ENCODE data around the gene MAPK8IP3. TPM values are rescaled to one million over a fixed set of nuclear protein-coding genes. Genes with fewer than 3 reads are reported as not detected.
A peak's percentile ranks its signal among the peaks of the same experiment; 100 is the strongest.

Gene MAPK8IP3
- polyA plus RNA-seq, 1 donor (not counting 4 experiments of a cell fraction or from before 2014, with no cell fraction given): 11.7 TPM

DNA sequence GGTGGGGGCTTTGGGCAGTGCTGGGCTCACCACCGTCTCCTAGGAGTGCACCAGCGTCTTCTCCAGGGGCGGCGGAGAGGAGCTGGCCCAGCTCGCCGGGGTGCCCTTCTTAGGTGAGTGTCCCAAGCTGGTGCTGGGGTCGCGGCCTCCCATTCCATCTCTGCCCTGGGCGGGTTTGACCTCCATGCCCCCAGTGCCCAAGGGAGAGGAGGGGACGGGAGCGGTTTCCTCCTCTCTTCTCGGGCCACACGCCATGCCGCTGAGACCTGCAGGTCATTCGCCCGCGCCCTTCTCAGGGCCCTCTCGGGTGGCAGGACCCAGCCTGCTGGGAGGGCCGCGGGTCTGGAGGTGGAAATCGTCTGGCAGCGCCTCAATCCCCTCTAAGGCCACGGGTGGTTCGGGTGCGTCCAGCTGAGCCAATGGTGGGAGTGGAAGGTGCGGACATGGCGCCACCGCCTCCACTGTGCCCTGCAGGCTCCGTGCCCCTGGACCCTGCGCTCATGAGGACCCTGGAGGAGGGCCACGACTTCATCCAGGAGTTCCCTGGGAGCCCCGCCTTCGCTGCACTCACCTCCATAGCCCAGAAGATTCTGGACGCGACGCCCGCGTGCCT lies 82.2 kb downstream of the MAPK8IP3 start:
- no peaks in the 10 kb centered on the region for H3K27me3 ChIP-seq (ENCODE audit: control insufficient read depth, extremely low read depth, insufficient read depth, low read length)
- H3K9me1 ChIP-seq (ENCODE audit: control insufficient read depth, extremely low read depth, insufficient read depth, low read length): no peaks in the 10 kb centered on the region
- H3K9me3 ChIP-seq (ENCODE audit: control insufficient read depth, low read depth, low read length): no peaks in the 10 kb centered on the region
- H3K79me2 ChIP-seq (ENCODE audit: control insufficient read depth, insufficient read depth, low read length): peaks cover 38% of the 10 kb centered on the region
- FAIRE-seq (no peak), DNase-seq (ENCODE audit: low read depth, low spot score) (no peak)
- no peak overlapping the region for H2AFZ ChIP-seq (ENCODE audit: control insufficient read depth, low read length)
- no peak overlapping the region for H3K4me3 ChIP-seq (ENCODE audit: control insufficient read depth in 2 of 3, extremely low read depth in 1 of 3, insufficient read depth in 2 of 3, low read depth in 1 of 3, low read length in 3 of 3)
- H3K27ac ChIP-seq (ENCODE audit: control insufficient read depth, insufficient read depth, low read length): no peak overlapping the region
- peaks cover 0 to 11% of the 10 kb centered on the region in 2 experiments for H3K36me3 ChIP-seq (ENCODE audit: control insufficient read depth in 2 of 2, extremely low read depth in 1 of 2, insufficient read depth in 2 of 2, low read length in 2 of 2)
- dilution Hi-C loops (cut with MboI; ENCODE audit: extremely low pct_ligation_motif_present, low sequenced_read_pairs): no loop called here
- peaks cover 3% of the 10 kb centered on the region for H4K20me1 ChIP-seq (ENCODE audit: control insufficient read depth, extremely low read depth, insufficient read depth, low read length)
- H3K9ac ChIP-seq (ENCODE audit: control insufficient read depth, extremely low read depth, insufficient read depth, low read length): no peak overlapping the region
- H3K4me1 ChIP-seq (ENCODE audit: control insufficient read depth, extremely low read depth, insufficient read depth, low read length): peaks cover 22% of the 10 kb centered on the region
- no peak for TF ChIP-seq CTCF (optimal IDR thresholded peaks at IDR 0.05 in 1 of 3, IDR thresholded peaks at IDR 0.05 in 1 of 3, conservative IDR thresholded peaks at IDR 0.05 in 1 of 3; ENCODE audit: extremely low read depth in 1 of 3, insufficient read depth in 2 of 3, low read length in 3 of 3)
- TF ChIP-seq EZH2 (IDR thresholded peaks at IDR 0.05; ENCODE audit: low read length): no peak
- H3K4me2 ChIP-seq (ENCODE audit: control insufficient read depth, extremely low read depth, insufficient read depth, low read depth, low read length): no peak overlapping the region

DNA sequence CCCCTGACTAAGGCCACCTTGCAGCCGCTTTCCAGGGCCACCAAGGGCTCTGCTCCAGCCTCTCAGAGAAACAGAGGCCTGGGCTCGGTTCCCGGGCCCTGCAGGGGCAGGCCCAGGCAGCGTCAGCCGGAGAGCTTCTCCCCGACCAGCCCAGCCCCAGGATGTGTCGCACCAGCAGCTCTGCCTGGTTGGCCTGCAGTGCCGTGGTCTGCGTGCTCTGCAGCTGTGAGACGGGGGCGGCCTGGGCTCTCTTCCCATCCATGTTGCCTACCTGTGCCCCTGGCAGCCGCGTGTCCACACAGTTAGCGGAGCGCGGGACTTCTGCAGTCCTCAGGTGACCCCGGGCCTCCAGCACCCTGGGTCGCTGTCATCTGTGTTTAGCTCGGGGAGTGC lies 82.7 kb downstream of the MAPK8IP3 start:
- H3K9me3 ChIP-seq (ENCODE audit: control insufficient read depth, low read depth, low read length): no peaks in the 10 kb centered on the region
- no peak for TF ChIP-seq EZH2 (IDR thresholded peaks at IDR 0.05; ENCODE audit: low read length)
- no peak for TF ChIP-seq CTCF (optimal IDR thresholded peaks at IDR 0.05 in 1 of 3, IDR thresholded peaks at IDR 0.05 in 1 of 3, conservative IDR thresholded peaks at IDR 0.05 in 1 of 3; ENCODE audit: extremely low read depth in 1 of 3, insufficient read depth in 2 of 3, low read length in 3 of 3)
- FAIRE-seq (no peak), DNase-seq (ENCODE audit: low read depth, low spot score) (no peak)
- no peak overlapping the region for H3K9ac ChIP-seq (ENCODE audit: control insufficient read depth, extremely low read depth, insufficient read depth, low read length)
- H3K27ac ChIP-seq (ENCODE audit: control insufficient read depth, insufficient read depth, low read length): no peak overlapping the region
- peaks cover 3% of the 10 kb centered on the region for H4K20me1 ChIP-seq (ENCODE audit: control insufficient read depth, extremely low read depth, insufficient read depth, low read length)
- no peak overlapping the region for H3K4me3 ChIP-seq (ENCODE audit: control insufficient read depth in 2 of 3, extremely low read depth in 1 of 3, insufficient read depth in 2 of 3, low read depth in 1 of 3, low read length in 3 of 3)
- no peaks in the 10 kb centered on the region for H3K27me3 ChIP-seq (ENCODE audit: control insufficient read depth, extremely low read depth, insufficient read depth, low read length)
- peaks cover 0 to 11% of the 10 kb centered on the region in 2 experiments for H3K36me3 ChIP-seq (ENCODE audit: control insufficient read depth in 2 of 2, extremely low read depth in 1 of 2, insufficient read depth in 2 of 2, low read length in 2 of 2)
- H3K9me1 ChIP-seq (ENCODE audit: control insufficient read depth, extremely low read depth, insufficient read depth, low read length): no peaks in the 10 kb centered on the region
- dilution Hi-C loops (cut with MboI; ENCODE audit: extremely low pct_ligation_motif_present, low sequenced_read_pairs): no loop called here
- H3K4me2 ChIP-seq (ENCODE audit: control insufficient read depth, extremely low read depth, insufficient read depth, low read depth, low read length): peak overlapping the region; percentile 22
- H2AFZ ChIP-seq (ENCODE audit: control insufficient read depth, low read length): no peak overlapping the region
- peaks cover 22% of the 10 kb centered on the region for H3K4me1 ChIP-seq (ENCODE audit: control insufficient read depth, extremely low read depth, insufficient read depth, low read length)
- H3K79me2 ChIP-seq (ENCODE audit: control insufficient read depth, insufficient read depth, low read length): peaks cover 35% of the 10 kb centered on the region

Measured in keratinocyte (primary cell).